Measurements from ENCODE around the gene LGALSL. TPM values are rescaled to one million over a fixed set of nuclear protein-coding genes. Genes with fewer than 3 reads are reported as not detected.

LGALSL gene
- total and polyA plus RNA-seq, 2 experiments from 2014 or later, result 0.43 to 0.60 TPM

DNA sequence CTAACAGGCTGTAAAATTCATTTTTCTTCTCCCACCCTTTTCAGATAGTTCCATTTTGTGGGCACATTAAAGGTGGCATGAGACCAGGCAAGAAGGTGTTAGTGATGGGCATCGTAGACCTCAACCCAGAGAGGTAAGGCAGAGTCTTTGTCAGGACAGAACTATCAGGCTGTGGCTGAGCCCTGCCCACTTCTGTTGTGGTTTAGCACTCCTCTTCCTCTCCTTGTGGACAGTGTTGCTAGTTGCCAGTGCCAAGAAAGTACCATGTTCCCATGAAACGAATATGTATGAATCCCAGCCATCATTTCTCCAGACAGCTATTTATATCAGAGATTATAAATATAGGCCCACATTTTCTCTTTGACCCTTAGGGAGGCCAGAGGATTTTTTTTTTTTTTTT lies 1.6 kb downstream of the LGALSL start:
- Histone ChIP-seq H3K4me1 (ENCODE audit: insufficient read depth) (peaks cover 6% of the 10 kb centered on the region), H4K20me1 (ENCODE audit: insufficient read depth) (no peaks in the 10 kb centered on the region), H3K36me3 (ENCODE audit: low read depth) (no peaks in the 10 kb centered on the region), H3K27ac (no peak overlapping the region), H3K9me2 (ENCODE audit: insufficient read depth) (no peaks in the 10 kb centered on the region), H3K9ac (no peak overlapping the region), H3F3A (ENCODE audit: insufficient read depth) (0 out of 2 replicates have a peak, but pooled peaks cover 4% of the 10 kb centered on the region), H3K27me3 (replicated peaks; ENCODE audit: insufficient read depth) (peaks cover 22% of the 10 kb centered on the region; the same call in 1 of the 2 replicates), H3K4me2 (ENCODE audit: unreplicated experiment) (no peak overlapping the region), H3K4me3 (no peak overlapping the region), H2AFZ (no peak overlapping the region), H3K79me2 (ENCODE audit: insufficient read depth) (no peaks in the 10 kb centered on the region), H3K9me3 (ENCODE audit: low read depth) (no peaks in the 10 kb centered on the region)
- WGBS, 2 experiments (ENCODE audit: low coverage in 1 of 2, low lambda C conversion rate in 2 of 2, missing lambda C conversion rate in 2 of 2), result 81 to 92% methylated on average over 2 of the region's 2 CpGs
- in situ Hi-C loops (cut with MboI), result no loop called here
- no peak for DNase-seq
- TF ChIP-seq EZH2 (IDR thresholded peaks at IDR 0.05; ENCODE audit: insufficient read depth, poor library complexity, severe bottlenecking) (no peak), EZH2phosphoT487 (IDR thresholded peaks at IDR 0.05; ENCODE audit: insufficient read depth, low read depth) (no peak)

DNA sequence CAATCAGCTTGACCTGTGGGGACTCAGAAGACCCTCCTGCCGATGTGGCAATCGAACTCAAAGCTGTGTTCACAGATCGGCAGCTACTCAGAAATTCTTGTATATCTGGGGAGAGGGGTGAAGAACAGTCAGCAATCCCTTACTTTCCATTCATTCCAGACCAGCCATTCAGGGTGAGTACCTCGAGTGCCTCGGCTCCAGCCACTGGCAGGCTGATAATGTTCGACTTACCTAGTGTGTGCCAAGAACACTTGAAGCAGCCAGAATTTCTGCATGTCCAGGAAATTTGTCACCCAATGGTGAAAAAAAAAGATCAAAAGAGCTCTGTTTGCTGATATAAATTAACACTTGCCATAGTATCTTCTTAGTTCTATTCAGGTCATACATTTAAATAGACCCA lies 2.3 kb downstream of the LGALSL start:
- in situ Hi-C loops (cut with MboI), result no loop called here
- Histone ChIP-seq H3K4me1 (ENCODE audit: insufficient read depth) (peaks cover 6% of the 10 kb centered on the region), H3K9ac (no peak overlapping the region), H3K4me3 (no peak overlapping the region), H3K4me2 (ENCODE audit: unreplicated experiment) (no peak overlapping the region), H4K20me1 (ENCODE audit: insufficient read depth) (no peaks in the 10 kb centered on the region), H3K9me2 (ENCODE audit: insufficient read depth) (no peaks in the 10 kb centered on the region), H3K79me2 (ENCODE audit: insufficient read depth) (no peaks in the 10 kb centered on the region), H3F3A (ENCODE audit: insufficient read depth) (0 out of 2 replicates have a peak, but pooled peaks cover 4% of the 10 kb centered on the region), H2AFZ (no peak overlapping the region), H3K27me3 (replicated peaks; ENCODE audit: insufficient read depth) (peaks cover 22% of the 10 kb centered on the region; the same call in 1 of the 2 replicates), H3K27ac (no peak overlapping the region), H3K9me3 (ENCODE audit: low read depth) (no peaks in the 10 kb centered on the region), H3K36me3 (ENCODE audit: low read depth) (no peaks in the 10 kb centered on the region)
- TF ChIP-seq EZH2 (IDR thresholded peaks at IDR 0.05; ENCODE audit: insufficient read depth, poor library complexity, severe bottlenecking), result no peak
- no peak for TF ChIP-seq EZH2phosphoT487 (IDR thresholded peaks at IDR 0.05; ENCODE audit: insufficient read depth, low read depth)
- DNase-seq, result no peak
- 79% methylated on average over 6 of the region's 6 CpGs for WGBS, 2 experiments (ENCODE audit: low coverage in 1 of 2, low lambda C conversion rate in 2 of 2, missing lambda C conversion rate in 2 of 2)

DNA sequence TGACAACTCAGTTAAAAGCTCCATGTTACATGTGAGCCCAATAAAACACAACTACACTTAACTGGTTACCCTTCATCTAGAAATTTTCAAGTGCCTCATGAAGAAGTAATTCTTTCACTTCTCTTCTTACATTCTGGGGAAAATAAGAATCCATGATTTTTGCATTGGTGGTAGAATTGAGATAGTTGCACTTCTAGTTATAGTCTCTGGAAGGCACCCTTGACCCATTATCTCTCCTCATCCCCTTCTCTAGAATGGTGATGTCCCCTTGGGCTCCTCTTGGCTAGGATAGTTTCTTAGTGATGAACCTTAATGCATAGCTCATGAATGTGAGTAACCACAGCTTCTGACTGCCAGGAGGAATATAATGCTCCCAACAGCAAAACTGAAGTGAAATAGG lies 3.6 kb downstream of the LGALSL start:
- in situ Hi-C loops (cut with MboI), result no loop called here
- H3K4me3 ChIP-seq, result no peak overlapping the region
- H2AFZ ChIP-seq, result no peak overlapping the region
- no peak for DNase-seq
- no peaks in the 10 kb centered on the region for H3K79me2 ChIP-seq (ENCODE audit: insufficient read depth)
- H3K4me2 ChIP-seq (ENCODE audit: unreplicated experiment), result no peak overlapping the region
- no peaks in the 10 kb centered on the region for H3K9me2 ChIP-seq (ENCODE audit: insufficient read depth)
- TF ChIP-seq EZH2phosphoT487 (IDR thresholded peaks at IDR 0.05; ENCODE audit: insufficient read depth, low read depth) (no peak), EZH2 (IDR thresholded peaks at IDR 0.05; ENCODE audit: insufficient read depth, poor library complexity, severe bottlenecking) (no peak)
- H3K36me3 ChIP-seq (ENCODE audit: low read depth), result no peaks in the 10 kb centered on the region
- H4K20me1 ChIP-seq (ENCODE audit: insufficient read depth), result no peaks in the 10 kb centered on the region
- no peak overlapping the region for H3K27ac ChIP-seq
- H3K4me1 ChIP-seq (ENCODE audit: insufficient read depth), result peaks cover 6% of the 10 kb centered on the region
- H3K9me3 ChIP-seq (ENCODE audit: low read depth), result no peaks in the 10 kb centered on the region
- H3F3A ChIP-seq (ENCODE audit: insufficient read depth), result 0 out of 2 replicates have a peak, but pooled peaks cover 4% of the 10 kb centered on the region
- peaks cover 13% of the 10 kb centered on the region; the same call in 1 of the 2 replicates for H3K27me3 ChIP-seq (replicated peaks; ENCODE audit: insufficient read depth)
- no peak overlapping the region for H3K9ac ChIP-seq

DNA sequence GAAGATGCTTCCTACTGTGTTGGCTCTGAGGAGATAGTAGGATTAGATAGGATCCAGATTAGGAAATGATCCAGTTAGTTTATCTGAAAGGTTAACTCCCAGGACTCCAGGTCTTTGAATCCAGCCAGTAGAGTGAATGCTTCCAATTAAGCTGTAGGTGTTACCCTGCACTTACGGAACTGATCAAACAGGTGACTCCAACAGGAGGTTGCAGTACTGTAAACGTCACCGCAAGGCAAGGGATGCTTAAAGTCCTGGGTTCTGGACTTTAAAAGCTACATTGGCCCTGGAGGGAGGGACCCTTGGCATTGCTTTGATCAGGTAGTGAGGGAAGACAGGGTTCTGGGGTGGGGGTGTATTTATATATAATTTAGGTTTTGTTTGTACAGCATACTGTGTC lies 5.6 kb downstream of the LGALSL start:
- in situ Hi-C loops (cut with MboI), result no loop called here
- Histone ChIP-seq H3K4me2 (ENCODE audit: unreplicated experiment) (no peak overlapping the region), H3K9me3 (ENCODE audit: low read depth) (no peaks in the 10 kb centered on the region), H3F3A (ENCODE audit: insufficient read depth) (peaks cover 12% of the 10 kb centered on the region), H3K9ac (no peak overlapping the region), H3K36me3 (ENCODE audit: low read depth) (no peaks in the 10 kb centered on the region), H3K4me3 (no peak overlapping the region), H3K9me2 (ENCODE audit: insufficient read depth) (no peaks in the 10 kb centered on the region), H4K20me1 (ENCODE audit: insufficient read depth) (no peaks in the 10 kb centered on the region), H3K4me1 (ENCODE audit: insufficient read depth) (peaks cover 12% of the 10 kb centered on the region), H2AFZ (no peak overlapping the region), H3K27me3 (replicated peaks; ENCODE audit: insufficient read depth) (0 out of 2 replicates have a peak, but pooled peaks cover 9% of the 10 kb centered on the region), H3K27ac (no peak overlapping the region), H3K79me2 (ENCODE audit: insufficient read depth) (no peaks in the 10 kb centered on the region)
- no peak for DNase-seq
- WGBS, 2 experiments (ENCODE audit: low coverage in 1 of 2, low lambda C conversion rate in 2 of 2, missing lambda C conversion rate in 2 of 2), result 93 to 97% methylated on average over 3 of the region's 3 CpGs
- no peak for TF ChIP-seq EZH2phosphoT487 (IDR thresholded peaks at IDR 0.05; ENCODE audit: insufficient read depth, low read depth)
- TF ChIP-seq EZH2 (IDR thresholded peaks at IDR 0.05; ENCODE audit: insufficient read depth, poor library complexity, severe bottlenecking), result no peak

DNA sequence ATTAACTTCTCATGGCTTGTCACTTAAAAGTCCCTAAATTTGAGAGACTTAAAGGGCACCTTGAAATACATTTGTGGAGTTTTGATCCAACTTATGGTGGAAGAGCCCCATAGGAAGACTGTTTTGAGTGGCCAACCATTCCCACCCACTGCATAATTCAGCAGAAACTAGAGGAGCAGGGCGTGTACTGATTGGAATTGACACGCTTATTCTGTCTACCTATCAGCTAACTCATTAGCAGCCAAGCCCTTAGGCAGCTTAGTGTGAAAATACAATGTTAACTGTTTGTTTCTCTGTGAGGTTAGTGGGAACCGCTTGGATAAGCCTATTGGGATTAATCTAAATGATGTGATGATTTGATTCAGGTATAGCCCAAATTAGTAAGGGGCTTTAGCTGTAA lies 6.4 kb downstream of the LGALSL start:
- Histone ChIP-seq H4K20me1 (ENCODE audit: insufficient read depth) (no peaks in the 10 kb centered on the region), H3K27me3 (replicated peaks; ENCODE audit: insufficient read depth) (0 out of 2 replicates have a peak, but pooled peaks cover 4% of the 10 kb centered on the region), H3K79me2 (ENCODE audit: insufficient read depth) (no peaks in the 10 kb centered on the region), H3K27ac (no peak overlapping the region), H3K9ac (no peak overlapping the region), H3K4me3 (no peak overlapping the region), H3K4me2 (ENCODE audit: unreplicated experiment) (no peak overlapping the region), H3K9me2 (ENCODE audit: insufficient read depth) (no peaks in the 10 kb centered on the region), H2AFZ (no peak overlapping the region), H3K4me1 (ENCODE audit: insufficient read depth) (peaks cover 12% of the 10 kb centered on the region), H3K9me3 (ENCODE audit: low read depth) (no peaks in the 10 kb centered on the region), H3F3A (ENCODE audit: insufficient read depth) (peaks cover 12% of the 10 kb centered on the region), H3K36me3 (ENCODE audit: low read depth) (no peaks in the 10 kb centered on the region)
- WGBS, 2 experiments (ENCODE audit: low coverage in 1 of 2, low lambda C conversion rate in 2 of 2, missing lambda C conversion rate in 2 of 2), result 80 to 83% methylated on average over 3 of the region's 3 CpGs
- no peak for DNase-seq
- in situ Hi-C loops (cut with MboI), result no loop called here
- no peak for TF ChIP-seq EZH2 (IDR thresholded peaks at IDR 0.05; ENCODE audit: insufficient read depth, poor library complexity, severe bottlenecking)
- no peak for TF ChIP-seq EZH2phosphoT487 (IDR thresholded peaks at IDR 0.05; ENCODE audit: insufficient read depth, low read depth)

Measured in GM23248 (cell line).